GM11168 (cell line): ENCODE data around the gene BDH2.

Source experiments
- in situ Hi-C: fragments of 300-500 bp; cut with MboI; formaldehyde crosslinking; loops from one replicate; pipeline ENCODE4 v1.12.0; 2022; ENCODE audit warnings: low sequenced_read_pairs; ENCODE audit not compliant: unreplicated experiment

Gene BDH2

GRCh38 chr4:103086551-103086950 is 13.1 kb downstream of the BDH2 start:
- in situ Hi-C loops, result loop anchor here (10.0 kb wide), 2 partner anchors 472 to 592 kb away; no protein-coding TSS in a partner anchor

DNA sequence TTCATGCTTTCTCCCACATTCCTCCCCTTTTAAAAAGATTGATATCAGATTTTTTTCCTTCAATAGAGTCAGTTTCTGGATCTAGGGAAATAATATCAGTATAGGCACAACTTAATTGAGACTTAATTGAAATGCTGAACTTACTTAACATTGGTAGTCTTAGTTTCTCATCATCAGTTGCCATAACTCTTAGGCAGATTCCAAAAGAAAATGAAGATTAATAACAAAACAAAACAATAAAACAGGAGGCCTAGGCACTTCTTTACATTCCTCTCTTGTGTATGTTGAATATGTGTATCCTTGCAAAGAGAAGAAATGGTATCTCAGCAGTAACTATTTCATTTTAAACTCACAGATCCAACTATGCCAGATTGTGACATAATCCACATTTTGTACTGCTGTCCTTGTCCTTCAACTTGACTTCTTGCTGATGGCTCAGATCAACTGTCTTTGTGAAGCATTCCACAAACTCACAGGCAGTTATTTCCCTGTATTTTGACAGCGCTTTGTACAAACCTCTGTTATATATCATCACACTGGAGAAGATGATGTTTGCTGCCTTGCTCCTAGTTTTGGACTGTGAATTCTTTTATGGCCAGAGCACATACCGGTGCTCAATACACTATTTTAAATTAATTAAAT is 14.0 kb downstream of the BDH2 start:
- in situ Hi-C loops, result loop anchor here (10.0 kb wide), 2 partner anchors 471 to 591 kb away; no protein-coding TSS in a partner anchor

- in situ Hi-C loops, result loop anchor here (10.0 kb wide), 2 partner anchors 465 to 585 kb away; no protein-coding TSS in a partner anchor
Measured at GRCh38 chr4:103079621-103080020, 20.0 kb downstream of the BDH2 start.

DNA sequence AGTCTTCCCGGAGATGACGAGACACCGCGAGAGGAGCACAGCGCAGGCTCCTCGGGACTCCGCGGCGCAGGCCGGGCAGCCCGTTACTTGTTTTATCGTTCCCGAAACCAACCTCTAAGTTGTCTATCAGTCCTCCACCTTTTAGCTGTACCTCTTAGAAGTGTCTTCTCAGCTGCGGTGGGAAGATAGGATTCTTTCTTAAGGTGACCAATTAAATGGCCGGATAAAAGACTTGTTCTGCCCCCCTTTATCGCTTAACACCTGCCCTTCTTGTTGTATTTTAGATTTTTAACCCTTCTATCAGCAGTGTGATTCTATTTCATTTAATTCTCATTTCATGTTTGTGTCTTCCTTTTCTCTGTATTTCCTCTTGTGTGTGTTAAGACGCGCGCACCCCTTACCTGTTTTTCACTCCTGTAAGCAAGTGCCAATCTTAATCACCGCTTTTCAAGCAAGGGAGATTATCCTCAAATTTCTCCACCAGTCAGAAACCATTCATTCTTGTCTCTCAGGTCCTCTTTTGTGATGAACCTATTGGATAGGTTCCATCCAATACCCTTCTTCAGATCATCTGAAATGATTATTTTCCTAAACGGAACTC is 22.8 kb downstream of the BDH2 start, which contains the start of gene SLC9B2:
SLC9B2 (minus strand) TSS at position 15 of the 601 bp plus-strand sequence. CDS start 9,211 bp downstream, outside the sequence.
- in situ Hi-C loops, result no loop called here

DNA sequence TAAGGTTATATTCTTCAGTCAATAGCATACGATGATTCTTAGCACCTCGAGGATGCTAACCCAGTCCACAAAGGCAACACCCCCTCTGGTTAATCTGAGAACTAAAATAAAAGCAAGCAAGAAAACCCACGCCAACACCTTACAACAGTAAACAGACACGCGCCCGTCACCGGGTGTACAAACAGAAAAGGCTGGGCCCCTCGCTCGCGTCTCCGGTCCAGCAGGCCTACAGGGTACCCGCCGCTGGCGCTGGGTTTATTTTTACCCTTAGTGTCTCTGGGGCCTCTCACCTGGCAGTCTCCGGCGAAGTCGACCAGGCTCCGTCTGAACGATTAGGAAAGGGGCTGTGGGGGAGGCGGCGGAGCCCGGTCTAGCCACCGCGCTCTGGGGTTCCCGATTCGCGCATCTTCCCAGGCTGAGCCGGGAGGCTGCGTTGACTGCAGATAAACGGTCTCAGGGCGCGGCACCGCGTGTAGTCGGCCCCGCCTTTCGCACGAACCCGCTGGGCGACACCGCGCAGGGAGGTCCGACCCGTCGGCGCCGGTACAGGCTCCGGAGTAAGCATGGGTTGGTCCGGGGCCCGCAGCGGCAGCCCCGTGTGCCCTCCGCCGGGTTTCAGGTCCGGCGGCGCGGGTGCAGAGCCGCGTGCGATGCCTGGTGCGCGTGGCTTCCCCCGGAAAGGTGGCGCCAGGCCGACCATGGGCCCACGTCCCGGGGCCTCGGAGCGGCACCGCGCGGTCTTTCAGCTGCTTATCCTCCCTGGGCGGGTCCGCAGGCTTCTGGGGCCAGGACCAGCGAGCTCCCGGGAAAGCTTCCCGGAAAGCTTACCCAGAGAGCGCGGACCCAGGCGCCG is 23.5 kb downstream of the BDH2 start:
- in situ Hi-C loops, result no loop called here

DNA sequence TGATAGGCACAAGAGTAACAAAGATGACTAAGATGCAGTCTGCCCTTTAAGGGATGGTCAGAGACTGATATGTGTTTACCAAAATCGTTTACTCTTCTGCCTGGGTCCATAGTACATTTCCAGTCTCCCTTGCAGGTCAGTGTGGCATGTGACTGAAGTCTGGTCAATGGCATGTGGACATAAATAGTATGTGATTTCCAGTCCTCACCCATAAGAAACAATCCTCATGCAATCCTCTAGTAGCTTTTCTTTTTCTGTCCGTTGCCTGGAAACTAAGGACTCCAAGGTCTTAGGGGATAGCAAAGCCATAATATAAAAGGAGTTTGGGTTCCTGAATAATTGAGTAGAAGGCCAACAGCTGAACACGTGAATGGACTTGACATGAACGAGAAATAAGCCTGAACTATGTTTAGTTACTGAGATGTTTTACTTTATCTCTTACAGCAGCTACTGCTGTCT is 24.2 kb downstream of the BDH2 start:
- in situ Hi-C loops, result no loop called here

DNA sequence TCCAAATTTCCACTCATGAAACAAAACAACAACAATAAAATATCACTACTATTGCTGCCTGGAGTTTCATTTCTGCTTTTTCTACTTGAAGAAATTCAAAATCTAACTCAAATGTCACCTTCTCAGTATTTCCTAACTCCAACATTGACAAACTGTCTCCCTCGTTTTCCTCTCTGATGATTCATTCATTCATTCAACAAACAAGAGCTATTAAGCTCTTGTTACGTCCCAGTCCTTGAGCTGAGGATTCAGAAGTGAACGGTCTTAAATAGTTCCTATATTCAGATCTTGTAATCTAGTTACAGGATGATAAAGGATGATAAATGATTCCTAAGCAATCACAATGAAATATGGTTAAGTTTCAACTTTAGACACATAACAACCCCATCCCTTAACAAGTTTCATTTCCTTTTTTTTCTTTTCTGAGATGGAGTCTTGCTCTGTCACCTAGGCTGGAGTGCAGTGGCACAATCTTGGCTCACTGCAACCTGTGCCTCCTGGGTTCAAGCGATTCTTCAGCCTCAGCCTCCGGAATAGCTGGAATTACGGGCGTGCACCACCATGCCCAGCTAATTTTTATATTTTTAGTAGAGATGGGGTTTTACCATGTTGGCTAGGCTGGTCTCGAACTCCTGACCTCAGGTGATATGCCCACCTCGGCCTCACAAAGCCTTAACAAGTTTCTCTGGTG is 24.7 kb downstream of the BDH2 start:
- in situ Hi-C loops, result no loop called here

GRCh38 chr4:103073792-103074438 is 25.7 kb downstream of the BDH2 start:
- in situ Hi-C loops, result no loop called here

- in situ Hi-C loops, result no loop called here
Measured at GRCh38 chr4:103067841-103068547, 31.6 kb downstream of the BDH2 start.

- in situ Hi-C loops, result no loop called here
Measured at GRCh38 chr4:103060453-103061148, 39.0 kb downstream of the BDH2 start.

GRCh38 chr4:103054030-103054429 is 45.6 kb downstream of the BDH2 start:
- in situ Hi-C loops, result no loop called here

GRCh38 chr4:103052779-103053178 is 46.9 kb downstream of the BDH2 start:
- in situ Hi-C loops, result no loop called here

GRCh38 chr4:103052145-103052544 is 47.5 kb downstream of the BDH2 start:
- in situ Hi-C loops, result no loop called here

DNA sequence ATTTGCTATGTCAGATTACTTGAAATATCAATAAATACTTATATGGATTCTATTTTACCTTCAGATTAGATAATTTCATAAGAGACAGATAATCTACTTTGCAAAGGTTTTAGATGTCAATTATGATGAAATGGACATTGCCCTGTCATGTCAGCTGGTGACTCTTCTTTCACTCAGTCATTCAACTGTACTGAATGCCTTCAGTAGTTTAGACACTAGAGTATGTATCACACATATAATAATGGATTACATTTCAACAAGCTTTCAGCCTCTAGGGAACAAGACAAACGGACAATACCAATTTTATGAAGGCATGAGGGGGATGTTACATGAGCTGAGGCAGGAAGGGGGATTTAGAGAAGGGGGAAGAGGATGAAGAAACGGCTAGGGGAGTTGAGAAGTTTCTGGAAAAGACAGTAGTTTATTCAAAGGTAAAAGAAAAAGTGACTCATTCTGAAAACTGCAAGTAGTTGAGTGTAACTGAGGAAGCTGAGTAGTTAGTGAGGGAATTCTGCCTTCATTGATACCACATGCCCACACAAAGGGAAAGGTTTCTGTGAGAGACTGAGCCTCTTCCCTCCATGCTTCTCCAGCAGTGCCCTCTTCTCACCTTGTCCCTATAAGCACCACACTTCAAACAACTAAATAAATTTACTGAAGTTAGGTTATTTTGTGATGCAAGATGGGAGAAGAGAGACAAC is 48.7 kb downstream of the BDH2 start:
- in situ Hi-C loops, result no loop called here

- in situ Hi-C loops, result no loop called here
Measured at GRCh38 chr4:103046416-103047290, 53.0 kb downstream of the BDH2 start.

GRCh38 chr4:103044183-103044582 is 55.5 kb downstream of the BDH2 start:
- in situ Hi-C loops, result no loop called here

DNA sequence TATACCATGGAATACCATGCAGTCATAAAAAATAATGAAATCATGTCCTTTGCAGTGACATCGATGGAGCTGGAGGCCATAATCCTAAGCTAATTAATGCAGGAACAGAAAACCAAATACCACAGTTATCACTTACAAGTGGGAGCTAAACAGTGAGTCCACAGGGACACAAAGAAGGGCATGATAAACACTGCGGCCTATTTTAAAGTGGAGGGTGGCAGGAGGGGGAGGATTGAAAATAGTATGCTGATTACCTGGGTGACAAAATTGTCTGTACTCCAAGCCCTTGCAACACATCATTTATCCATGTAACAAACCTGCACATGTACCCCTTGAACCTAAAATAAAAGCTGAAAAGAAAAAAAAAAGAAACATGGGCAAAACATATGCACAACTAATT is 63.5 kb downstream of the BDH2 start:
- in situ Hi-C loops, result no loop called here
